ENCODE data around the gene C4orf50. TPM values are rescaled to one million over a fixed set of nuclear protein-coding genes. Genes with fewer than 3 reads are reported as not detected.

C4orf50 gene
- total and polyA plus RNA-seq, 2 of the 13 experiments (the other 11 are each of a cell fraction or from before 2014, with no cell fraction given): not detected

DNA sequence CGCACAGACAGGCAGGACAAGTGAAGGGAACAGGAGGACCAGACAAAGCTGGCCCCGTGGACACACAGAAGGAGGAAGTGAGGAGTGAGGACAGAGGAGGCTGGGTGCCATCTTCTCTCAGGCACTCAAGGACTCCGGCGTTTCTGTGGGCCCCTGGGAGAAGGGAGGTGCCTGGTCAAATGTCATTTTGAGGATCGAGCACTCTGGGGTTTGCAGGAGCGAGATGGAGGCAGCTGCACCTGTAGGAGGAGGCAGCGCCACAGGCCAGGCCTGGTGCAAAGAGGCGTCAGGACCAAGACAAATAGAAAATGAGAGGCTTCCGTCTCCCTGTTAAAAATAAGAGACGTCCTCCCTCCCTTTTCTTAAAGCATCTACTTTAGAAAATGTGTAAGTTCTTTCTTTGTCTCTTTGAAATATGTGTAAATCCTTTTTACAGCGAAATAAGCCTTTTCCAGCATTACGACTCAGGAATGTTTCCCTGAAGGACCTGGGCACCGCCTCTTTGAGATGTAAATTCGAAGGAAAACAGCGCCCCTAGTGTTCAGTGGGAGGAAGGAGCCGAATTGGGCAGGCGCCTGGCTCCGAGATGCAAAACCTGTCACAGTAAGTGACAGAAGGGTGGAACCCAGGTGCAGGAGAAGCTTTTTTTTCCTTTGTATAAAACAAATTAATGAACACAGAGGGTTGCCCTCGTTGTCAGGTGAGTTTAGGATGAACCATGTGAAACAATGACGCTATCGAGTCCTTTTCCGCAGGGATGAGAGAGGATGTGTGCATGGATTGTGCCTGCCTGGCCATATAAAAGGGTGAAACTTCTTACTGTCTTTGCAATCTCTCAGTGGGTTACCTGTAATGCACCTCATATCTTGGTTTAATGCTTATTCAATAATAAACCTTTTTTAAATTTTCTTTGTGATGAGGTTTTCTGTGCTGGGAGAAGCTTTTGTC, 1.4 kb upstream of the C4orf50 start:
- no TSS peak for BruUV-seq (replicated peaks)
- H2AFZ ChIP-seq (ENCODE audit: low read length): no peak overlapping the region
- intact Hi-C loops (cut with micrococcal nuclease; ENCODE audit: unreplicated experiment) (no loop called here), in situ Hi-C loops (cut with HindIII; ENCODE audit: extremely low pct_ligation_motif_present, low pct_unique_long_range_greater_than_20kb) (no loop called here)
- H3K4me3 ChIP-seq (replicated peaks in 1 of 3; ENCODE audit: insufficient read depth in 1 of 3, low read depth in 2 of 3, low read length in 3 of 3): no peak overlapping the region
- TF ChIP-seq, protein P1, sequence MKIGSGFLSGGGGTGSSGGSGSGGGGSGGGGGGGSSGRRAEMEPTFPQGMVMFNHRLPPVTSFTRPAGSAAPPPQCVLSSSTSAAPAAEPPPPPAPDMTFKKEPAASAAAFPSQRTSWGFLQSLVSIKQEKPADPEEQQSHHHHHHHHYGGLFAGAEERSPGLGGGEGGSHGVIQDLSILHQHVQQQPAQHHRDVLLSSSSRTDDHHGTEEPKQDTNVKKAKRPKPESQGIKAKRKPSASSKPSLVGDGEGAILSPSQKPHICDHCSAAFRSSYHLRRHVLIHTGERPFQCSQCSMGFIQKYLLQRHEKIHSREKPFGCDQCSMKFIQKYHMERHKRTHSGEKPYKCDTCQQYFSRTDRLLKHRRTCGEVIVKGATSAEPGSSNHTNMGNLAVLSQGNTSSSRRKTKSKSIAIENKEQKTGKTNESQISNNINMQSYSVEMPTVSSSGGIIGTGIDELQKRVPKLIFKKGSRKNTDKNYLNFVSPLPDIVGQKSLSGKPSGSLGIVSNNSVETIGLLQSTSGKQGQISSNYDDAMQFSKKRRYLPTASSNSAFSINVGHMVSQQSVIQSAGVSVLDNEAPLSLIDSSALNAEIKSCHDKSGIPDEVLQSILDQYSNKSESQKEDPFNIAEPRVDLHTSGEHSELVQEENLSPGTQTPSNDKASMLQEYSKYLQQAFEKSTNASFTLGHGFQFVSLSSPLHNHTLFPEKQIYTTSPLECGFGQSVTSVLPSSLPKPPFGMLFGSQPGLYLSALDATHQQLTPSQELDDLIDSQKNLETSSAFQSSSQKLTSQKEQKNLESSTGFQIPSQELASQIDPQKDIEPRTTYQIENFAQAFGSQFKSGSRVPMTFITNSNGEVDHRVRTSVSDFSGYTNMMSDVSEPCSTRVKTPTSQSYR (CRISPR knock-in tag; IDR thresholded peaks at IDR 0.05; ENCODE audit: borderline replicate concordance): no peak
- TF ChIP-seq, protein P2, sequence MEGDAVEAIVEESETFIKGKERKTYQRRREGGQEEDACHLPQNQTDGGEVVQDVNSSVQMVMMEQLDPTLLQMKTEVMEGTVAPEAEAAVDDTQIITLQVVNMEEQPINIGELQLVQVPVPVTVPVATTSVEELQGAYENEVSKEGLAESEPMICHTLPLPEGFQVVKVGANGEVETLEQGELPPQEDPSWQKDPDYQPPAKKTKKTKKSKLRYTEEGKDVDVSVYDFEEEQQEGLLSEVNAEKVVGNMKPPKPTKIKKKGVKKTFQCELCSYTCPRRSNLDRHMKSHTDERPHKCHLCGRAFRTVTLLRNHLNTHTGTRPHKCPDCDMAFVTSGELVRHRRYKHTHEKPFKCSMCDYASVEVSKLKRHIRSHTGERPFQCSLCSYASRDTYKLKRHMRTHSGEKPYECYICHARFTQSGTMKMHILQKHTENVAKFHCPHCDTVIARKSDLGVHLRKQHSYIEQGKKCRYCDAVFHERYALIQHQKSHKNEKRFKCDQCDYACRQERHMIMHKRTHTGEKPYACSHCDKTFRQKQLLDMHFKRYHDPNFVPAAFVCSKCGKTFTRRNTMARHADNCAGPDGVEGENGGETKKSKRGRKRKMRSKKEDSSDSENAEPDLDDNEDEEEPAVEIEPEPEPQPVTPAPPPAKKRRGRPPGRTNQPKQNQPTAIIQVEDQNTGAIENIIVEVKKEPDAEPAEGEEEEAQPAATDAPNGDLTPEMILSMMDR (CRISPR knock-in tag; IDR thresholded peaks at IDR 0.05): peak; percentile 58
- TF ChIP-seq STAG1 (CRISPR knock-in tag; IDR thresholded peaks at IDR 0.05): peak; percentile 28; the same call in 1 of the 2 replicates
- peak; percentile 27 for DNase-seq (ENCODE audit: low spot score)
- ChIA-PET CTCF (ENCODE audit: low intra/inter-chr PET ratio, low total read pairs) (interaction anchor here (1.3 kb wide), 1 partner anchor 21 kb away, joined by 6 read pairs; no protein-coding TSS in a partner anchor), POLR2A (no interaction called here)
- H3K79me2 ChIP-seq (ENCODE audit: insufficient read depth, low read length): no peaks in the 10 kb centered on the region
- peaks cover 14% of the 10 kb centered on the region for H3K4me1 ChIP-seq (ENCODE audit: insufficient read depth, low read length)
- no peak for ATAC-seq
- no peak overlapping the region for H3K27ac ChIP-seq (ENCODE audit: extremely low read length, insufficient read depth, low read length)
- no peak for FAIRE-seq
- no peaks in the 10 kb centered on the region for H3K9me3 ChIP-seq (ENCODE audit: low read length)
- no peaks in the 10 kb centered on the region for H4K20me1 ChIP-seq (ENCODE audit: insufficient read depth, low read length)
- H3K36me3 ChIP-seq (replicated peaks in 1 of 2; ENCODE audit: control insufficient read depth in 1 of 2, insufficient read depth in 2 of 2, low read length in 2 of 2): no peaks in the 10 kb centered on the region
- no peak overlapping the region for H3K4me2 ChIP-seq (ENCODE audit: low read depth, low read length)
- no peak overlapping the region for H3K9ac ChIP-seq (ENCODE audit: insufficient read depth, low read depth, low read length)
- WGBS (ENCODE audit: low lambda C conversion rate): 28% methylated on average over 22 of the region's 22 CpGs
- peaks cover 13 to 42% of the 10 kb centered on the region in 2 experiments for H3K27me3 ChIP-seq (ENCODE audit: control insufficient read depth in 1 of 2, insufficient read depth in 2 of 2, low read length in 2 of 2)

Measured in HepG2 (cell line).